Middle frontal gyrus (tissue), 1 donor: Measurements from ENCODE around the gene ATP4B.

Experiments
- DNase-seq: peaks from one replicate; pipeline ENCODE4 v3.0.0-alpha.2; 2015; ENCODE audit warnings: low spot score; ENCODE audit errors: extremely low spot score

The ATP4B gene

DNA sequence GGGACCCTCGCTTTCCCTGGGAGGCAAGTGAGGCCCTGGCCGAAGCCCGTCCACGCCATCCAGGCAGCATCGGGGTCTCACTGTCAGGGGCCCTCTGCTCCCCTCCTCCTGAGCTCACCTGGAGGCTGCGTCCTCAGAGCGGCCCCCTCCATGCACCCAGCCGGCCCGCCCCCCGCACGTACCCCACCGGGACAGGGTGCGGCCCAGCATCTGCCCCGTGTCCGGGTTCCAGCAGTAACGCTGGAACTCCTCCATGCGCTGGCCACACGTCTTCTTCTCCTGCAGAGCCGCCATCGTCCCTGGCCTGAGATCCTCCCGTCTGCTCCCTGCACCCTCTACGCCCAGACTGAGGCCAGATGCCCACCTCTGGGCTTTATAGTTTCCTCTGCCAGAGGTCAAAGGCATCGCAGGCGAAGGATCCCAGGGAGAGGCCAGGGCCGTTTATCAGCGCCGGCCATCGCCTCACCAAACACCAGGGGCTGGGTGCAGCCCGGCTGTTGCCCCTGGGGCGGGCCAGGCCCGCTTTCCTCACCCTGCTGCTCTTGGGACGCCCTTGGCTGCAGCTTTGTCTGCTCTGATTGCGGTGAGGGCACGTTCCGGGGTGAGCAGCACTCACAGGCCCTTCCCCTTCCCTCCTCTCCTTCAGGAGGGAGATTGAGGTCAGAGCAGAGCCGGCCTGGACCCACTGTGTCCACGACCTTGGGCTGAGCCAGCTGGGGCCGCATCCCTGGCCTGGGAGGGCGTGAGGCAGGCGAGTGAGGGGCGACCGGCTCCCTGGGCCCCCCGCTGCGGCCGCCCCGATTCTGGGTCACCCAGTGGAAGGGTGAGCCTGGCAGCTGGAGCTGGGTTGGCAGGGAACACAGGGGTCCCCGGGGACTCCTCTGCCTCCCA is at the start of gene ATP4B:
Gene ATP4B (minus strand): TSS at position 348 of the 891 bp plus-strand sequence. CDS start 54 bp downstream, at position 294.
- DNase-seq: no peak

DNA sequence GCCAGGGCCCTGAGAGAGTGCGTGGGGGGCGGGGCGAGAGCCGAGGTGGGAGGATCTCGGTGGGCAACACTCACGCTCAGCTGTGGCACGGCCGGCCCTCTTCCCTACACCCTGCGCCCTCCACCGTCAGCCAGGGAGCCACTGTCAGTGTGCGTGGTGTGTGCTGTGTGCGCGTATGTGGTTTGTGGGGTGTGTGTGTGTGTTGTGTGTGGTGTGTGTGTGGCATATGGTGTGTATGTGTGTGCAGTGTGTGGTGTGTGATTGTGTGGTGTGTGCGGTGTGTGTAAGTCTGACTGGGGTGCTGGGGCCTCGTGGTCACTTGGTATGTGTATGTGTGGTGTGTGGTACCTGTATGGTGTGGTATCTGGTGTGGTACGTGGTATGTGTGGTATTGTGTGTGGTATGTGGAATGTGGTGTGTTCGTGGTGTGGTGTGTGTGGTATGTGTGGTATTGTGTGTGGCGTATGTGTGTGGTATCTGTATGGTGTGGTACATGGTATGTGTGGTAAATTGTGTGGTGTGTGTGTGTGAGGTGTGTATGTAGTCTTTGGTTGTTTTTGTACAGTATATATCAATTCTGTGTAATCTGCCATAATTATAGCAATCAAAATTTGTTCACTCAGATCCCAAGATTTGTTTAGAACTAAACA is 14.1 kb upstream of the ATP4B start:
- no peak for DNase-seq

DNA sequence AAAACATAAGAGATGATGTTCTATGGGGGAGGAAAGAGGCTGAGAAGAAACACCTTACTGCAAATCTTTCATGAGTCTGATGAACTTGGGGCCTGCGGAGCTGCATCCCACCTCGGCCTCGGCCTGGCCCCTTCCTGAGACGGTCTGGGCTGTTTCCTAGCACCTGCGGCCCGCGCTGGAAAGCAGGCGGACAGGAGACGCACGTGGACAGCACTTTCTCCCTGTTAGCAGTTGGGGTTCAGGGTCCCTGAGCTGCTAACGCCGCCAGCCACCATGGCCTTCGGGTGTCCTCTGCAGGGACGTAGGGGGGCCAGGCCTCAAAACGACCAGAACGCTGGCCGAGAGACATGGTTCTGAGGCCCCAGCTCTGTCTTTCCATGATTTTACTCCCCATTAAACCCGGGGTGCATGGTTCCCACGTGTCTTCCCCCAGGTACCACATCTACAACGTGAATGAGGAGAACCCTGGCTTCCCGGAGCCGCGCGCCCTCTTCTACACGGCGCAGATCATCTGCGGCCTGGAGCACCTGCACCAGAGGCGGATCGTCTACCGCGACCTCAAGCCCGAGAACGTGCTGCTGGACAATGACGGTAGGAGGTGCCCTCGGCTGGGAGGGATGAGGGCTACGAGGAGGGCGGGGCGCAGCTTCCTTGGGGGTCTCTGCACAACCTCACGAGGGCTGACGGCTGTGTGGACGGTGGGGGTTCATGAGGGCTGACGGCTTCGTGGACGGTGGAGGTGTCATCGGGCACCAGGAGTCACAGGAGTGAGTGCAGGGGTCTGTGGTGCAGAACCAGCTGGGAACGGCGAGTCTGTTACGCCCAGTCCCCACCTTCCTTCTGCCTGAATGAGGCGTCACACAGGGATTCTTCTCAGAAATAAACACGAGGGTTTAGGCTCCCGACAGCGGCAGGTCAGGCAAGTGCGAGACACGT is 13.3 kb upstream of the ATP4B start:
- DNase-seq: no peak

DNA sequence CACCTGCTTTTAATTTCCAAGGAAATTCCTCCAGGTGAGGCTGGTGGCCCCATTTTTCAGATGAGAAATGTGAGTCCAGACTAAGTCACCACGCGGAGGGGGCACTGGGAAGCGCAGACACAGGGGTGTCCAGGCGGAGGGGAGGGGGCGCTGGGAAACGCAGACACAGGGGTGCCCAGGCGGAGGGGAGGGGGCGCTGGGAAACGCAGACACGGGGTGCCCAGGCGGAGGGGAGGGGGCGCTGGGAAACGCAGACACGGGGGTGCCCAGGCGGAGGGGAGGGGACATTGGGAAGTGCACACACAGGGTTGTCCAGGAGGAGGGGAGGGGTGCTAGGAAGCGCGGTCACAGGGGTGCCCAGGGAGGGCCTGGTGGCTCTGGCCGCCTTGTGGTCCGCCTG is 12.5 kb upstream of the ATP4B start:
- DNase-seq: no peak

DNA sequence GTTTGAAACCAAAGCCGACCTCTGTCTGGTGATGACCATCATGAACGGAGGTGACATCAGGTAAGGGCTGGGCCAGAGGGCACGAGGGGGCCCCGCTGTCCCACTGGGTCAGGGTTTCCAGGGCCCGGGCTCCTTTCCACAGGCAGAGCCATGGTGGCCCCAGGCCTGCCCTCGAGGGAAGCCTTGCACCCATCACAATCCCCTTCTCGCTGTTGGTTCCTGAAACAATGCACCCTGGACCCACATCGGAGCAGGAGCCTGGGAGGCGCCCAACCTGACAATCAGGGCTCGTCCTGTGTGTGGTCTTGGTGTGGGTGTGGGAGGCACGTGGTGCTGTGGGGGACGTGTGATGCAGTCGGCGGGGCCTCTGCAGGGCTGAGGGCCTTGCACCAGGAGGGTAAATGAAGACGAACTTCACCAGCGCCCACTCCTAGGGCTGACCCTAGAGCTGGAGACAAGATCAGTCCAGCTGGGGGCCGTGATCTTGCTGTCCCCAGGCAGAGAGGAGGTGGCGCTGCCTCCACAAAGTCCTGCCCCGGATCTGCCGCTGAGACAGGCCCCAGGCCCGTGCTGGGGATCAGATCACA is 11.8 kb upstream of the ATP4B start:
- DNase-seq: no peak

DNA sequence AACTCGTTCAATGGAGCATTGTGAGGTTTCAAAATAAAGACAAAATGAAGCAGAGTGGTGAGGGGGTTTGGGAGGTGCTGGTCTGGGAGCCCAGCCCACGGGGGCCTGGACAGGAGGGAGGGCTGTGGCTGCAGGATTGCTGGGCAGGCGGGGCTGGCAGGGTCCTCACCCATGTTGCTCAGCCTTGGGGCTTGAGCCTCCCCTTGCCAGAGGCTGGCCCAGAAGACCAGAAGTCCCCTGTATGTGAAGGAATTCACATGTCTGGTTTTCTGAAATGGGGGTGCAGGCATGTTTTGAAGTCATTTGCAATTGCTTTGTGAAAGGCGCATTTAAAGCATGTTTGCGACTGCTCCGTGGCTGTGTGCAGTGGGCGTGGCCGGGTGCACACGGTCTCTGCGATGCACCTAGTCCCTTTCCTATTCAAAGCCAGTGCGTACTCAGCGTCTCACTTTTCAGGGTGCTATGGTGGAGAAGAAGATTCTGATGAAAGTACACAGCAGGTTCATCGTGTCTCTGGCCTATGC is 11.3 kb upstream of the ATP4B start:
- DNase-seq: no peak

DNA sequence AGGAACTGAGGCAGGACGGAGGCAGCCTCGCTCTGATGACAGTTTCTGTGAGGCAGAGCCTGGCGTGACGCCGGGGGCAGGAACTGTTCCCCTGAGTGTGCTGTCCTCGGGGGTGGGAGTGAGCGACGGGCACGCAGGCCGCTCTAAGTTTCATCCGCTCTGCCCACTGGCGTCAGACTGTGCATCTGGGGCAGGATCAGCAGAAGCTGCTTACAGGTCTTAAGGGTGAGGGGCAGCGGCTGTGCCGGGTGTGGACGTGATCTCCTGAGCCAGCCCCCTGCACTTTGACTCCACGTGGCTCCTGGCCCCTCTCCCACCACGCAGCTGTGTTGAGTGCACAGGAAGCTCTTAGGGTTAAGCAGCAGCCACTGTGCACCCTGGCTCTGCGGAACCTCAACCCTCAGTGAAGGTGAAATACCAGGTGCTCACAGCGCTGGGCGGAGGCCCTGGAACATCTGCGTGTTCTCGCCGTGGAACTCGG is 10.5 kb upstream of the ATP4B start:
- DNase-seq: no peak

DNA sequence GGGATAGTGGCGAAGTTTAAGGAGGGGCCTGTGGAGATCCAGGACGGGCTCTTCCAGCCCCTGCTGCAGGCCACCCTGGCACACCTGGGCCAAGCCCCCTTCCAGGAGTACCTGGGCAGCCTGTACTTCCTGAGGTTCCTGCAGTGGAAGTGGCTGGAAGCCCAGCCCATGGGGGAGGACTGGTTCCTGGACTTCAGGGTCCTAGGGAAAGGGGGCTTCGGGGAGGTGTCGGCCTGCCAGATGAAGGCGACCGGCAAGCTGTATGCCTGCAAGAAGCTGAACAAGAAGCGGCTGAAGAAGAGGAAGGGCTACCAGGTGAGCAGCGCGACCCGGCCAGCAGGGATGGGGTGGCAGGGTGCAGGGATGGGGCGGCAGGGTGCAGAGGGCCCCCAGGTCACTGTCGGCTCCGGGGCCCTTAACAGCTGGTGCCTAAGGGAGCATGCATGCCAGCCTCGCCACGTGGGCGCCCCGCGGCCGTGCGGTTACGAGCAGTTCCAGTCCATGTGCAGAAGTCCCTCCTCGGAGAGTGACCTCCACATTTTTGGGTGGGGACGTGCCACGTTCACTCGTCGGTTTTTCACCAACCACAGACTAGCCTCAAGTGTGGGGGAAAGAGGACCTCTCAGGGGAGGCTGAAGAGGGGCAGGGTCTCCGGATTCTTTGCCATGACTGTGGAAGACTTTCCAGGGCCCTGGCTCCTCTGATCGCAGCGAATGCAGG is 9.9 kb upstream of the ATP4B start:
- DNase-seq: no peak

DNA sequence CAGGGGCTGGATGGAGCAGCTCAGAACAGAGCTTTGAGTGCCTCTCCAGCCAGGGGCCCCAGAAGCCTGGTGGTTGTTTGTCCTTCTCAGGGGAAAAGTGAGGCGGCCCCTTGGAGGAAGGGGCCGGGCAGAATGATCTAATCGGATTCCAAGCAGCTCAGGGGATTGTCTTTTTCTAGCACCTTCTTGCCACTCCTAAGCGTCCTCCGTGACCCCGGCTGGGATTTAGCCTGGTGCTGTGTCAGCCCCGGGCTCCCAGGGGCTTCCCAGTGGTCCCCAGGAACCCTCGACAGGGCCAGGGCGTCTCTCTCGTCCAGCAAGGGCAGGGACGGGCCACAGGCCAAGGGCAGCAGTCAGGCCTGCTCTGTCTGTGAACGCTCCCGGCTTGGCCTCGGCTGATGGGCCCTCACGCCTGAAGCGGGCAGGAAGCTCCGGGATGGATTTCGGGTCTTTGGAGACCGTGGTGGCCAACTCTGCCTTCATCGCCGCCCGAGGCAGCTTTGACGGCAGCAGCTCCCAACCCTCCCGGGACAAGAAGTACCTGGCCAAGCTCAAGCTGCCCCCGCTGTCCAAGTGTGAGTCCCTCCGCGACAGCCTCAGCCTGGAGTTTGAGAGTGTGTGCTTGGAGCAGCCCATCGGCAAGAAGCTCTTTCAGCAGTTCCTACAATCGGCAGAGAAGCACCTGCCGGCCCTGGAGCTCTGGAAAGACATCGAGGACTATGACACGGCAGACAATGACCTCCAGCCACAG is 9.1 kb upstream of the ATP4B start, which contains the start of gene GRK1:
Gene GRK1 (plus strand): TSS at position 269 of the 751 bp plus-strand sequence. CDS start 168 bp downstream, at position 437.
- DNase-seq: no peak

DNA sequence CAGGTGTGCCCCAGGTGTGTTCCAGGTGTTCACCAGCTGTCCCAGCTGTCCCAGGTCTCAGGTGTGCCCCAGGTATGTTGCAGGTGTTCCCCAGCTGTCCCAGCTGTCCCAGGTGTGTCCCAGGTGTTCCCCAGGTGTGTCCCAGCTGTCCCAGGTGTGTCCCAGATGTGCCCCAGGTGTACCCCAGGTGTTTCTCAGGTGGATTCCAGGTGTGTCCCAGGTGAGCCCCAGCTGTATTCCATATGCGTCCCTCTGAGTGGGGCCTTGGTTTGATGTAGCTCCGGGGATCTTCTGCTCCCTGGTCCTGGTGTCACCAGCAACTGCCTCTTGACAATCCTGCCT is 8.3 kb upstream of the ATP4B start:
- no peak for DNase-seq

DNA sequence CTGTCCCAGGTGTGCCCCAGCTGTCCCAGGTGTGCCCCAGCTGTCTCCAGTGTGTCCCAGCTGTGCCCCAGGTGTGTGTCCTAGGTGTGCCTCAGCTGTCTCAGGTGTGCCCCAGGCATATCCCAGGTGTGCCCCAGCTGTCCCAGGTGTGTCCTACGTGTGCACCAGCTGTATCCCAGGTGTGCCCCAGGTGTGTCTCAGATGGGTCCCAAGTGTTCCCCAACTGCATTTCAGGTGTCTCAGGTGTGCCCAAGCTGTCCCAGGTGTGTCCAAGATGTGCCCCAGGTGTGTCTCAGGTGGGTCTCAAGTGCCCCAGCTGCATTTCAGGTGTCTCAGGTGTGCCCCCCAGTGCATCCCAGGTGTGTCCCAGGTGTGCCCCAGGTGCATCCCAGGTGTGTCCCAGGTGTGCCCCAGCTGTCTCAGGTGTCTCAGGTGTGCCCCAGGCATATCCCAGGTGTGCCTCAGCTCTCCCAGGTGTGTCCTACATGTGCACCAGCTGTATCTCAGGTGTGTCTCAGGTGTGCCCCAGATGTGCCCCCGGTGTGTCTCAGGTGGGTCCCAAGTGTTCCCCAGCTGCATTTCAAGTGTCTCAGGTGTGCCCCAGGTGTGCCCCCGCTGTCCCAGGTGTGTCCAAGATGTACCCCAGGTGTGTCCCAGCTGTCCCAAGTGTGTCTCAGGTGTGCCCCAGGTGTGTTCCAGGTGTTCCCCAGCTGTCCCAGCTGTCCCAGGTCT is 7.8 kb upstream of the ATP4B start:
- DNase-seq: no peak

DNA sequence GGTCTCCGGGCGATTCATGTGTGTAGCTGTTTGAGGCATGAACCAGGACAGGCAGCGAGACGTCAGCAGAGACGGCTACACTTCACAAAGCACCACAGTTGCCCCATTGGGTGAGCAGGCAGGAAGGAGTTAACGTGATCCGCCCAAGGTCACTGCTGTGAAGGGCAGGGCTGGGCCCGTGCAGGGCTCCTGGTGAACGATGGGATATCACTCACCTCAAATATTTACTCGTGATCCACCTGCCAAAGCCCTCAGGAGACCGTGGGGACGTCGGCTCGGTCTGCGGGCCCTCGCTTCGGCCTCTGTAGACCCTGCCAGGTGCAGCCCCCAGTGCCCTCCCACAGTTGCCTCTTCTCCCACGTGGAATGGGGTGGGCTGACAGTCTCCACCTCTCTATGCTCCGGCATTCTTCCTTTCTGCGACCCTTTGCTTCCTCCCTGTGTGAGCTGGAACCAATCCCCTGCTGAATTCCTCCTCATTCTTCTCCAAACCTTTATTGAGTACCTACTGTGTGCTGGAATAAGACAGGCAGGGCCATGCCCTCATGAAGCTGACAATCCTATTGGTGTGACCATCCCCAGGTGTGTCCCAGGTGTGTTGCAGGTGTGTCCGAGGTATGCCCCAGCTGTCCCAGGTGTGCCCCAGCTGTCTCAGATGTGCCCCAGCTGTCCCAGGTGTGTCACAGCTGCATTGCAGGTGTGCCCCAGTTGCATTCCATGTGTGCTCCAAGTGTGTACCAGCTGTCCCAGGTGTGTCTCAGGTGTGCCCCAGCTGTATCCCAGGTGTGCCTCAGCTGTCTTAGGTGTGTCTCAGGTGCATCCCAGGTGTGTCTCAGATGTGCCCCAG is 7.0 kb upstream of the ATP4B start:
- DNase-seq: no peak

DNA sequence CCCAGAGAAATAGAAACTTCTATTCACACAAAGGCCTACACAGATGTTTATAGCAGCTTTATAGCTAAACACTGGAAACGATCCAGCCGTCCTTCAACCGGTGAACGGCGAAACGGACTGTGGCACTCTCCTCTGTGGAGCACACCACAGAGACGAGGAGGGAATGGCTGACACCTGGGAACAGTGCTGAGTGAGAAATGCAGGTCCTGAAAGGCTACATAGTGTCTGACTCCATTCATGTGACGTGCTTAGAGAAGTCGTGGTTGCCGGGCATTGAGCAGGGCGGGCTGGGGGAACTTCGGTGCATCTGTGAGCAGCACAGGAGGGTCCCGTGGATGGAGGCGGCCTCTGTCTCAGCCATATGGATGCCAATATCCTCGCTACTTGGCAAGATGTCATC is 5.9 kb upstream of the ATP4B start:
- no peak for DNase-seq

DNA sequence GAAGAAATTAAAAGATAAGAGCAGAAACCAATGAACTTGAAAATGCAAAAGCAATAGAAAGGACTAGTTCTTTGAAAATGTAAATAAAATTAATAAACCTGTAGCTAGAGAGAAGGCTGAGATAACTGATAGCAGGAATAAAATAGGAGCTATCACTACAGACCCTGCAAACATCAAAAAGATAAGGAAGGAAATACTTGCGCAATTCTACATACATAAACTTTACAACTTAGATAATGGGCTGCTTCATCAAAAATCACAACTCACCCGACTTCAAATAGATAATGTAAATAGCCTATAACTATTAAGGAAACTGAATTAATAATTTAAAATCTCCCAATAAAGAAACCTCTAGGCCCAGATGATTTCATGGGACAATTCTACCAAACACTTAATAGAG is 3.5 kb upstream of the ATP4B start:
- DNase-seq: no peak

DNA sequence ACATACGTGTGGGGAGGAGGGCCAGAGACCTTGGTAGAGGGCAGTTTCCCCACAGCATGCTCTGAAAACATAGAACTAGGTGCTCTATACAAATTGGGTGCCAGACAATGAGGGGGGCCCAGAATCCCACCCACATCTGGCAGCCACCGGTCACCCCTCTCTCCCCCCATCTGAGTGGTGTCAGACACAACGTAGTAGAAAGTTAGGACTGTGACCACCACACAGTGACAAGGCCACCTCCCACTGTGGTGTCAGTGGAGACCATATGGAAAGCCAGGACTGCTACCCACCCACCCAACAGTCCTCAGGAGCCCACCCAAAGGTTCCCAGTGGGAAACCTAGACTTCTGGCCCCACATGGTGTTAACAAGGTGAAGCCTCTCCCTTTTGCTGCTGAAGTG is 2.1 kb upstream of the ATP4B start:
- DNase-seq: no peak

DNA sequence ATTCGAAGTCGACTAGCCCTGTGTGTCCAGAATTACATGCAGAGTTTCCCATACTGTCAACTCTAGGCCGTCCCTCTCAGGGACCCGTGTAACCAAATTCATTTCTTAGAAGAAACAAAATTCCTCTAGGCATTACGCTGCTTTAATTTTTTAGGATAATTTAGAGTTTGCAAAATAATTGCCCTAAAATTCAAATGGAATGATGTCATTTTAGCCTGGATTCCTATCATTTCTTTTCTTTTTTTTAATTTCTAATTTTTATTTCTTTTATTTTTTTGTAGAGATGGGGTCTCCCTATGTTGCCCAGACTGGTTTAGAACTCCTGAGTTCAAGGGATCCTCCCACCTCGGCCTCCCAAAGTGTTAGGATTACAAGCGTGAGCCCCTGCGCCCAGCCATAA is 1.3 kb upstream of the ATP4B start:
- no peak for DNase-seq

DNA sequence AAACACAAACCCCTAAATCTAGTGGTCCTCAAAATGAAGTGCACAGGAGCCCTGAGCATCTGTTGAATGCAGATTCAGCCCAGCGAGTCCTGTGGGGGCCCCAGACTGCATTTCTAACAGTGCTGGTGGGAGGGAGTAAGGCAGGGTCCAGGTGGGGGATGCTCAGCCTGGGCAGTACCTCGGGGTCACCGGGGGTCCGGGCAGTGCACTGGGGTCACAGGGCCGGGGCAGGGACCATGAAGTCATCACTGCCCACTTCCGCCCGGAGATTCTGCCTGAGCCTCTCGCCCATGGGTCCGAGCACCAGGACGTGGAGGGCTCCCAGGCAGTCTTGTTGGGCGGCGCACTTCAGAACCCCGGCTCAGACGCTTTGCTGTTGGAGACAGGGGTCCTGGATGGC is 838 bp upstream of the ATP4B start:
- DNase-seq: no peak
